ENCODE data around the gene GNMT.
A peak's percentile ranks its signal among the peaks of the same experiment; 100 is the strongest.
"Not testable (repeated sequence)": the region's sequence is repeated elsewhere in the genome, so short reads cannot be mapped to it uniquely, and the experiment has no call there.

Gene GNMT

DNA sequence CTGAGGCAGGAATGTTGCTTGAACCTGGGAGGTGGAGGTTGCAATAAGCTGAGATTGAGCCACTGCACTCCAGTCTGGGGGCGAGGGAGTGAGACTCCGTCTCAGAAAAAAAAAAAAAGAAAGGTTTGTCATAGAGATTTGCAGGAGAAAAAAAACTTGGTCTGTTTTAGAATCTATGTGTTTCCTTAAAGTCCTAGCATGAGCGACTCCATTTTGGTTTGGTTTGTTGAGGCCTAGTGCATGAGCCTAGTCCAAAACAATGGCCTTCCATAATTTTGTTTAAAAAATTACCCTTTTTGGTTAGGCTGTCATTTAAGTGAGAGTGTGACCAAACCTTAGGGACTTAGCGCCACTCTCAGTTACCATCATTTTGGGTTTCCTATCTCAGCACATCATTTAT is 8.2 kb upstream of the GNMT start:
- no peaks in the 10 kb centered on the region for H3K9me3 Mint-ChIP-seq
- no peak overlapping the region for H3K4me3 Mint-ChIP-seq
- H3K36me3 Mint-ChIP-seq (ENCODE audit: low read depth), result peaks cover 7% of the 10 kb centered on the region
- H3K27me3 Mint-ChIP-seq (ENCODE audit: low read depth), result no peaks in the 10 kb centered on the region
- TF ChIP-seq, protein P1, sequence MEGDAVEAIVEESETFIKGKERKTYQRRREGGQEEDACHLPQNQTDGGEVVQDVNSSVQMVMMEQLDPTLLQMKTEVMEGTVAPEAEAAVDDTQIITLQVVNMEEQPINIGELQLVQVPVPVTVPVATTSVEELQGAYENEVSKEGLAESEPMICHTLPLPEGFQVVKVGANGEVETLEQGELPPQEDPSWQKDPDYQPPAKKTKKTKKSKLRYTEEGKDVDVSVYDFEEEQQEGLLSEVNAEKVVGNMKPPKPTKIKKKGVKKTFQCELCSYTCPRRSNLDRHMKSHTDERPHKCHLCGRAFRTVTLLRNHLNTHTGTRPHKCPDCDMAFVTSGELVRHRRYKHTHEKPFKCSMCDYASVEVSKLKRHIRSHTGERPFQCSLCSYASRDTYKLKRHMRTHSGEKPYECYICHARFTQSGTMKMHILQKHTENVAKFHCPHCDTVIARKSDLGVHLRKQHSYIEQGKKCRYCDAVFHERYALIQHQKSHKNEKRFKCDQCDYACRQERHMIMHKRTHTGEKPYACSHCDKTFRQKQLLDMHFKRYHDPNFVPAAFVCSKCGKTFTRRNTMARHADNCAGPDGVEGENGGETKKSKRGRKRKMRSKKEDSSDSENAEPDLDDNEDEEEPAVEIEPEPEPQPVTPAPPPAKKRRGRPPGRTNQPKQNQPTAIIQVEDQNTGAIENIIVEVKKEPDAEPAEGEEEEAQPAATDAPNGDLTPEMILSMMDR (IDR thresholded peaks at IDR 0.05; ENCODE audit: unreplicated experiment in 3 of 3), result no peak
- no peak overlapping the region for H3K27ac Mint-ChIP-seq
- no peaks in the 10 kb centered on the region for H3K4me1 Mint-ChIP-seq

DNA sequence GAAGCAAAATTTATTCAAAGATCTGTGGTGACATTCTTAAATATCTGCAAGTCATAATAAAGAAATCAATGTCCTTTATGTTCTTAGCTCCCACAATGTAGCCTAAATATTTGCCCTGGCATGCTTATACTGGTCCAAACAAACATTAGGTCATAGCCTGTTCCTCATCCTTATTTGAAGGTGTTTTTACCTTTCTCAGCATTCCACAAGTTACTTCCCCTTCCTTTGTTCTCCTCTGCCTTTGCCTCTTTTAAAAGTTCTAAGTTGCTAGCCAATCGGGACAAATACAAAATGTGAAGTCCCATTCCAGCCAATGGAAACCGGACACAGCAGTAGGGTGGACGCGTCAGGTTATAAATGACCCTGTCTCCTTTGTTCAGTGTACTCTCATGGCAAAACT is 6.1 kb upstream of the GNMT start:
- not testable (repeated sequence) for H3K36me3 Mint-ChIP-seq (ENCODE audit: low read depth); H3K27me3 Mint-ChIP-seq (ENCODE audit: low read depth); H3K27ac Mint-ChIP-seq; H3K9me3 Mint-ChIP-seq; H3K4me1 Mint-ChIP-seq; H3K4me3 Mint-ChIP-seq

DNA sequence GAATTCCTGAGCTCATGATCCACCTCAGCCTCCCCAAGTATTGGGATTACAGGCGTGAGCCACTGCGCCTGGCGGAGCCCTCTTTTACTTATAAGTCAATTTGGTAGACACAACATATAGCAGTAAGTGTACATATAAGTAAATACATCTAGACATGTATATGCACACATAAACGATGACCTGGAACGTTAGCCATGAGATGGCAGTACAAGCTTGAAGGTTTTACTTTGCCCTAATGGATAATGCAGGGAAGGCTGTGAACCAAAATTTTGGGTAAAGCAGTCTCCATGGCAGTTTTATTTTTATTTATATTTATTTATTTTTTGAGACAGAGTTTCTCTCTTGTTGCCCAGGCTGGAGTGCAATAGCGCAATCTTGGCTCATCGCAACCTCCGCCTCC is 2.4 kb upstream of the GNMT start:
- peaks cover 15% of the 10 kb centered on the region for H3K36me3 Mint-ChIP-seq (ENCODE audit: low read depth)
- H3K9me3 Mint-ChIP-seq, result no peaks in the 10 kb centered on the region
- no peak overlapping the region for H3K4me3 Mint-ChIP-seq
- H3K4me1 Mint-ChIP-seq, result peaks cover 10% of the 10 kb centered on the region
- peaks cover 34% of the 10 kb centered on the region for H3K27me3 Mint-ChIP-seq (ENCODE audit: low read depth)
- H3K27ac Mint-ChIP-seq, result no peak overlapping the region
- TF ChIP-seq, protein P1 (IDR thresholded peaks at IDR 0.05; ENCODE audit: unreplicated experiment in 3 of 3), result no peak

DNA sequence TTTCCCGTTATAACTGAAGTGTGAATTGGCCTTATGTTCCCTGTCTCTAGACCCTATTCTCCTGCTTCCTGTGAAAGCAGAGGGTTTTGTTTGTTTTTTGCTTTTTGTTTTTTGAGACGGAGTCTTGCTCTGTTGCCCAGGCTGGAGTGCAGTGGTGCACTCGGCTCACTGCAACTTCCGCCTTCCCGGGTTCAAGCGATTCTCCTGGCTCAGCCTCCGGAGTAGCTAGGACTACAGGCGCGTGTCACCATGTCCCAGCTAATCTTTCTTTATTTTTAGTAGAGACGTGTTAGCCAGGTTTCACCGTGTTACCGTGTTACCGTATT is 674 bp upstream of the GNMT start:
- Mint-ChIP-seq H3K27me3 (ENCODE audit: low read depth) (peaks cover 34% of the 10 kb centered on the region), H3K4me3 (peak overlapping the region; percentile 77 to 83 (median 77)), H3K36me3 (ENCODE audit: low read depth) (peaks cover 20% of the 10 kb centered on the region), H3K27ac (no peak overlapping the region), H3K9me3 (no peaks in the 10 kb centered on the region), H3K4me1 (peaks cover 10% of the 10 kb centered on the region)
- TF ChIP-seq, protein P1 (IDR thresholded peaks at IDR 0.05; ENCODE audit: unreplicated experiment in 3 of 3), result no peak

DNA sequence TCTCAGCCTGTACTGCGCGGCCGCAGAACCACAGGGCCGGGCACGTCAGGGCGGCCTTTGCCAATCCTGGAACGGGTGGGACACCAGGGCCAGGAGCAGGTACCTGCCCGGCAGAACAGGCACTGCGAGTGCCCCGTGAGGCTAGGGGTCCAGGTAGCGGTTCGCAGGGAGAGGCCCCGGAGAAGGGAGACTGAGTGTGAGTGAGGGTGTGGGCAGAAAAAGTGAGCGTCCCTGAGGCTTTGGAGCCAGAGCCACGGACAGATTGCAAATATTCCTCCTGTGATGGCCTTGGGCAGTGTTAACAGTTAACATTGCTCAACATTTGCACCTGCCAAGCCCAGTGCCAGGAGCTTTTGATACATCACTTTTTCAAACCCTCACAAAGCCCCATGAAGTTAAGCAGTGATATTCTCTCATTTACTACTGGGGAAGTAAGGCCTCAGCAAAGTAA is 491 bp downstream of the GNMT start:
- no peak overlapping the region for H3K27ac Mint-ChIP-seq
- no peaks in the 10 kb centered on the region for H3K9me3 Mint-ChIP-seq
- peaks cover 22% of the 10 kb centered on the region for H3K36me3 Mint-ChIP-seq (ENCODE audit: low read depth)
- TF ChIP-seq, protein P1 (IDR thresholded peaks at IDR 0.05; ENCODE audit: unreplicated experiment in 3 of 3), result no peak
- peaks cover 34% of the 10 kb centered on the region for H3K27me3 Mint-ChIP-seq (ENCODE audit: low read depth)
- peak overlapping the region in 2 of 3 experiments; percentile 10 to 83 for H3K4me3 Mint-ChIP-seq
- H3K4me1 Mint-ChIP-seq, result peaks cover 10% of the 10 kb centered on the region

DNA sequence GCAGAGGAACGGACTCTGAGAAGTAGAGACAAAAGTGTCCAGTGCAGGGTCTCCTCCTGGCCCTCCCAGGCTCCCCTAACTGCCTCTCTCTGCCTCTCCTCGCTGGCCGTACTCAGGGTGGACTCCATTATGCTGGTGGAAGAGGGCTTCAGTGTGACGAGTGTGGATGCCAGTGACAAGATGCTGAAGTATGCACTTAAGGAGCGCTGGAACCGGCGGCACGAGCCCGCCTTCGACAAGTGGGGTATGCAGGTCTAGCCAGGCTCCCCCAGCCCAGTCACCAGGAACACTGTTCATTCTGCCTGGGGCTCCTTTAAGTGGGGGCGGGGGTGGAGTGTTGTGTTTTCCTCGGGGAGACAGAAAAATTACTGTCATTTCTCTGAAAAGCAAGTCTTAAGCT is 1.5 kb downstream of the GNMT start:
- Mint-ChIP-seq H3K36me3 (ENCODE audit: low read depth) (peaks cover 26% of the 10 kb centered on the region), H3K9me3 (no peaks in the 10 kb centered on the region)

More for the DNA sequence above, 1.5 kb downstream of the GNMT start:
- peak overlapping the region in 2 of 3 experiments; percentile 42 to 64 for H3K4me3 Mint-ChIP-seq
- TF ChIP-seq, protein P1 (IDR thresholded peaks at IDR 0.05; ENCODE audit: unreplicated experiment in 3 of 3), result no peak
- peaks cover 10% of the 10 kb centered on the region for H3K4me1 Mint-ChIP-seq
- H3K27me3 Mint-ChIP-seq (ENCODE audit: low read depth), result peaks cover 34% of the 10 kb centered on the region
- H3K27ac Mint-ChIP-seq, result no peak overlapping the region

All from nephron (organoid).